GDM1 (cell line): Measurements from ENCODE around the gene KIF20A.
"Not testable (repeated sequence)": the region's sequence is repeated elsewhere in the genome, so short reads cannot be mapped to it uniquely, and the experiment has no call there.

Experiments used
- DNase-seq: peaks from one replicate; lab custom pipeline; 2025; lab: John Stamatoyannopoulos, UW

KIF20A gene

GRCh38 chr5:138186002-138186447, 7.1 kb downstream of the KIF20A start:
- DNase-seq, result no peak

GRCh38 chr5:138188626-138189025, 9.7 kb downstream of the KIF20A start:
- no peak for DNase-seq

GRCh38 chr5:138192826-138193225, 13.9 kb downstream of the KIF20A start:
- no peak for DNase-seq

GRCh38 chr5:138193859-138194258, 14.9 kb downstream of the KIF20A start:
- DNase-seq, result not testable (repeated sequence)

- DNase-seq, result no peak
Observed at GRCh38 chr5:138210985-138211384, 32.1 kb downstream of the KIF20A start.

GRCh38 chr5:138212828-138213160, 33.9 kb downstream of the KIF20A start:
- no peak for DNase-seq

- peak; percentile 91 for DNase-seq
Observed at GRCh38 chr5:138213161-138214029, 34.5 kb downstream of the KIF20A start, which contains the start of gene CDC23. Gene CDC23 (minus strand): TSS chr5:138213323. CDS start chr5:138213312, 11 bp downstream.

- DNase-seq, result no peak
Observed at GRCh38 chr5:138216799-138217198, 37.9 kb downstream of the KIF20A start.

- no peak for DNase-seq
Observed at GRCh38 chr5:138223532-138223931, 44.6 kb downstream of the KIF20A start.

GRCh38 chr5:138224712-138225111, 45.8 kb downstream of the KIF20A start:
- DNase-seq, result no peak

GRCh38 chr5:138226910-138227309, 48.0 kb downstream of the KIF20A start:
- DNase-seq, result no peak

- DNase-seq, result no peak
Observed at GRCh38 chr5:138229387-138229786, 50.5 kb downstream of the KIF20A start.

GRCh38 chr5:138230261-138230660, 51.3 kb downstream of the KIF20A start:
- no peak for DNase-seq

GRCh38 chr5:138230981-138231589, 52.2 kb downstream of the KIF20A start:
- no peak for DNase-seq

GRCh38 chr5:138233280-138233679, 54.4 kb downstream of the KIF20A start:
- no peak for DNase-seq

GRCh38 chr5:138234651-138235050, 55.7 kb downstream of the KIF20A start:
- no peak for DNase-seq
